ENCODE measurements around the gene BCHE.

The BCHE gene

GRCh38 chr3:165748094-165748493, 89.1 kb downstream of the BCHE start:
- no peak for DNase-seq (ENCODE audit: low read depth)
- TF ChIP-seq CTCF (IDR thresholded peaks at IDR 0.05; ENCODE audit: low read length, missing control alignments) = no peak

DNA sequence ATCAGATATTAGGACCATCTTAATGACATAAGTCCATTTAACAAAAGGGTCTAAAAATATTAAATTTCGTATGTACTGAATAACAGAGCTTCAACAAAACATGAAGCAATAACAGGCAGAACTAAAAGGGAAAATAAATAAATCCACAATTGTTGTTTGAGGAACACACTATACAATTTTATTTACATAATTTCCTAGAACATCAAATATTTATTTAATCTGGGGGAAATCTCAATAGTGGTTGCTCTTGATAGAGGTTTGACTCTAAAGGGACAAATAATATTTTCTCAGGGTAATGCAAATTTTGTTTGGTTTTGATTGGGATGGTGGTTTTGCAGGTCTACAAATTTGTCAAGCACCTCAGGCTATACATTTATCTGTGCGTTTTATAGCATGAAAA, 90.3 kb downstream of the BCHE start:
- DNase-seq (ENCODE audit: low read depth) = no peak
- TF ChIP-seq CTCF (IDR thresholded peaks at IDR 0.05; ENCODE audit: low read length, missing control alignments) = no peak
- H3K4me3 ChIP-seq (replicated peaks; ENCODE audit: low read depth, low read length) = no peak overlapping the region

More at GRCh38 chr3:165748094-165748493, 89.1 kb downstream of the BCHE start:
- H3K4me3 ChIP-seq (replicated peaks; ENCODE audit: low read depth, low read length) = no peak overlapping the region

DNA sequence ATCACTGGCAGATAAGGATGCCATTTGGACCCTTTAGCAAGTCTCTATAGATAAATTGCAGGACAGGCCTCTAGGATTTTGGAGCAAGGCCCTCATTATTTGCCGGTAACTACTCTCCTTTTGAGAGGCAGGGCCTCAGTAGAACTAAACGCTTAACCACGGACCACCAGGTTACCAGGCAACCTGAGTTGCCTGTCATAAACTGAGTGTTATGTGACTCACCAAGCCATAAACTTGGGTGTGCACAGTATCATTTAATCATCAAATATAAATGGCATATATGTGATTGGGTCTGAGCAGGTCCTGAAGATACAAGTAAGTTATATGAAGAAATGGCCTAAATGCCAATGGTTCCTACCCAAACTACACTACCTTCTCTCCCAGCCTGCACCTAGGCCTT, 93.2 kb downstream of the BCHE start:
- H3K4me3 ChIP-seq (replicated peaks; ENCODE audit: low read depth, low read length) = no peak overlapping the region
- no peak for TF ChIP-seq CTCF (IDR thresholded peaks at IDR 0.05; ENCODE audit: low read length, missing control alignments)
- DNase-seq (ENCODE audit: low read depth) = no peak

- no peak for TF ChIP-seq CTCF (IDR thresholded peaks at IDR 0.05; ENCODE audit: low read length, missing control alignments)
- no peak for DNase-seq (ENCODE audit: low read depth)
- no peak overlapping the region for H3K4me3 ChIP-seq (replicated peaks; ENCODE audit: low read depth, low read length)
Measured at GRCh38 chr3:165742351-165742750, 94.9 kb downstream of the BCHE start.

GRCh38 chr3:165729756-165730155, 107.5 kb downstream of the BCHE start:
- no peak for TF ChIP-seq CTCF (IDR thresholded peaks at IDR 0.05; ENCODE audit: low read length, missing control alignments)
- no peak for DNase-seq (ENCODE audit: low read depth)
- H3K4me3 ChIP-seq (replicated peaks; ENCODE audit: low read depth, low read length) = no peak overlapping the region

DNA sequence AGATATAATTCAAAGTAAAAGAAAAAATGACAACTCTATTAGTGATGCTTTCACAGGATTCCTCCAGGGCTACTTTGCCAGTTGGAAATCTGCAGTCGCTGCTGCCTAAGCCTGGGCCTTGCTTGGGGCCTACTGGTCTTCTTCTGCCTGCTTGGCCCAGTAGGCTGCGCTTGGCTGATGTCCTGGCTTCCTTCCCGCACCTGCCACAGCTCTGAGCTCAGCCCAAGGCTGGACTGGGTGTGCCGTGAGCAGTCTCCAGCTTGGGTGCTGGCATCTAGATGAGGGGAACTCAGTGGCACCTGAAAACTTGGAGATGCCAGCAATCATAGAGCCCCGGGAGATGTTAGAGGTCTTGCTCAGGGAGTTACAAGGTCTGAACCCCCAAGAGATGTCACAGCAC, 108.3 kb downstream of the BCHE start:
- no peak overlapping the region for H3K4me3 ChIP-seq (replicated peaks; ENCODE audit: low read depth, low read length)
- no peak for TF ChIP-seq CTCF (IDR thresholded peaks at IDR 0.05; ENCODE audit: low read length, missing control alignments)
- no peak for DNase-seq (ENCODE audit: low read depth)

GRCh38 chr3:165725296-165725695, 111.9 kb downstream of the BCHE start:
- no peak overlapping the region for H3K4me3 ChIP-seq (replicated peaks; ENCODE audit: low read depth, low read length)
- no peak for DNase-seq (ENCODE audit: low read depth)
- no peak for TF ChIP-seq CTCF (IDR thresholded peaks at IDR 0.05; ENCODE audit: low read length, missing control alignments)
